ENCODE data around the gene SPPL3.

The SPPL3 gene

DNA sequence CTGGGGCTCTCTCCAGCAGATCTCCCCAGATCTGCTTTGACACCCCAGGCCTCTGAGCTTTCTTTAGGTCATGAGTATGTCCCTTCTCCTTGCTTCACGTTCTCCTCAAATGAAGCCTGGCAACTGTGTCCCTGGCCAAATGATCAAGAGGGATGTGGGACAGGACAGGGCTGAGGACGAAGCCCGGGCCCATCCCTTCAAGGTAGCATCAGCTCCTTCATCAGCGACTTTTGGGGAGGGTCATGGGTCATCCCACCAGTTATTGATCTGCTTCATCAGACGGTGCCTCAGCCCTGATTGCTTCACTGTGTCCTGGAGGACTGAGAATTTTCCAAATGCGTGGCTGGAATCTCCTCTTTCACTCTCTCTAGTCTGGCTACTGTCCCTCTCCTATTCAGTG is 146.2 kb downstream of the SPPL3 start:
- H3K9ac ChIP-seq (ENCODE audit: low read length): no peak overlapping the region
- H3K27me3 ChIP-seq (ENCODE audit: low read length): no peaks in the 10 kb centered on the region
- no peak overlapping the region for H3K4me2 ChIP-seq (ENCODE audit: low read depth, low read length, poor library complexity, severe bottlenecking)
- H4K20me1 ChIP-seq (ENCODE audit: low read depth, low read length): no peaks in the 10 kb centered on the region
- H3K9me3 ChIP-seq (ENCODE audit: insufficient read depth, low read length): no peaks in the 10 kb centered on the region
- H3K9me2 ChIP-seq (replicated peaks; ENCODE audit: insufficient read depth, low read length): no peaks in the 10 kb centered on the region
- H3K27ac ChIP-seq (ENCODE audit: low read depth, low read length): no peak overlapping the region
- H3F3A ChIP-seq (ENCODE audit: insufficient read depth): no peaks in the 10 kb centered on the region
- TF ChIP-seq CTCF (IDR thresholded peaks at IDR 0.05; ENCODE audit: insufficient read depth, low read length, poor library complexity, severe bottlenecking) (no peak), EZH2phosphoT487 (conservative IDR thresholded peaks at IDR 0.05; ENCODE audit: low read length) (no peak)
- H3K36me3 ChIP-seq (ENCODE audit: low read length): no peaks in the 10 kb centered on the region
- H2AFZ ChIP-seq (ENCODE audit: low read depth, low read length, severe bottlenecking): no peak overlapping the region
- H3K79me2 ChIP-seq (ENCODE audit: insufficient read depth, low read length): no peaks in the 10 kb centered on the region
- no peak overlapping the region for H3K4me3 ChIP-seq (ENCODE audit: insufficient read depth, low read length, poor library complexity, severe bottlenecking)

GRCh38 chr12:120757226-120757742 is 146.9 kb downstream of the SPPL3 start:
- no peaks in the 10 kb centered on the region for H3F3A ChIP-seq (ENCODE audit: insufficient read depth)
- H4K20me1 ChIP-seq (ENCODE audit: low read depth, low read length): no peaks in the 10 kb centered on the region
- H3K27ac ChIP-seq (ENCODE audit: low read depth, low read length): no peak overlapping the region
- no peaks in the 10 kb centered on the region for H3K9me3 ChIP-seq (ENCODE audit: insufficient read depth, low read length)
- no peaks in the 10 kb centered on the region for H3K27me3 ChIP-seq (ENCODE audit: low read length)
- H3K9ac ChIP-seq (ENCODE audit: low read length): no peak overlapping the region
- H3K79me2 ChIP-seq (ENCODE audit: insufficient read depth, low read length): no peaks in the 10 kb centered on the region
- no peak overlapping the region for H2AFZ ChIP-seq (ENCODE audit: low read depth, low read length, severe bottlenecking)
- H3K4me3 ChIP-seq (ENCODE audit: insufficient read depth, low read length, poor library complexity, severe bottlenecking): no peak overlapping the region
- no peaks in the 10 kb centered on the region for H3K9me2 ChIP-seq (replicated peaks; ENCODE audit: insufficient read depth, low read length)
- H3K4me2 ChIP-seq (ENCODE audit: low read depth, low read length, poor library complexity, severe bottlenecking): no peak overlapping the region
- H3K36me3 ChIP-seq (ENCODE audit: low read length): no peaks in the 10 kb centered on the region
- no peak for TF ChIP-seq CTCF (IDR thresholded peaks at IDR 0.05; ENCODE audit: insufficient read depth, low read length, poor library complexity, severe bottlenecking)
- TF ChIP-seq EZH2phosphoT487 (conservative IDR thresholded peaks at IDR 0.05; ENCODE audit: low read length): no peak

DNA sequence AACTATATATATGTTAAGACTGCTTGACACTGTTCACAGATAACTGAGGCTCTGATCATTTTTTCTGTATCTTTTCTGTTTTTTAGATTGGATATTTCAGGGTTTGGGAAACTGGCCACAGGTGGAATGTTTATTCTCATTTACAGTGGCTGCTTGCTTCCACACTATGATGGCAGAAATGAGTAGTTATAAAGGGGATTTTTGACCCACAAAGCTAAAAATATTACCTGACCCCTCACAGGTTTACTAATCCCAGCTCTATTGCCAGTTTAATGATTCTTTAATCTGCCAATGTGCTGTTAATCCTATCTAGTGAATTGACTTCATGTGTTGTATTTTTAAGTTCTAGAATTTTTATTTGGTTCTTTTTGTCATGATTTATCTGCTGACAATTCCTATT is 148.9 kb downstream of the SPPL3 start:
- H3K27me3 ChIP-seq (ENCODE audit: low read length): no peaks in the 10 kb centered on the region
- no peak overlapping the region for H3K9ac ChIP-seq (ENCODE audit: low read length)
- H3F3A ChIP-seq (ENCODE audit: insufficient read depth): no peaks in the 10 kb centered on the region
- H3K9me2 ChIP-seq (replicated peaks; ENCODE audit: insufficient read depth, low read length): no peaks in the 10 kb centered on the region
- no peak overlapping the region for H3K4me2 ChIP-seq (ENCODE audit: low read depth, low read length, poor library complexity, severe bottlenecking)
- no peaks in the 10 kb centered on the region for H4K20me1 ChIP-seq (ENCODE audit: low read depth, low read length)
- H3K79me2 ChIP-seq (ENCODE audit: insufficient read depth, low read length): no peaks in the 10 kb centered on the region
- H3K4me3 ChIP-seq (ENCODE audit: insufficient read depth, low read length, poor library complexity, severe bottlenecking): no peak overlapping the region
- no peaks in the 10 kb centered on the region for H3K36me3 ChIP-seq (ENCODE audit: low read length)
- H3K27ac ChIP-seq (ENCODE audit: low read depth, low read length): no peak overlapping the region
- no peaks in the 10 kb centered on the region for H3K9me3 ChIP-seq (ENCODE audit: insufficient read depth, low read length)
- no peak for TF ChIP-seq CTCF (IDR thresholded peaks at IDR 0.05; ENCODE audit: insufficient read depth, low read length, poor library complexity, severe bottlenecking)
- no peak for TF ChIP-seq EZH2phosphoT487 (conservative IDR thresholded peaks at IDR 0.05; ENCODE audit: low read length)
- no peak overlapping the region for H2AFZ ChIP-seq (ENCODE audit: low read depth, low read length, severe bottlenecking)
